GM12865 (cell line): ENCODE results near the gene TTLL11.
"Not testable (repeated sequence)": the region's sequence is repeated elsewhere in the genome, so short reads cannot be mapped to it uniquely, and the experiment has no call there.

Experiments used
- DNase-seq: peaks from one replicate; pipeline ENCODE4 v3.0.0; 2010; ENCODE audit warnings: low read depth
- H3K4me3 ChIP-seq: 2 replicates; pipeline ENCODE4 v1.5.1; 2011; ENCODE audit warnings: mild to moderate bottlenecking, low read depth, low read length, control low read depth
- CTCF ChIP-seq: IDR thresholded peaks from 2 replicates; pipeline ENCODE4 v1.5.1; 2011; ENCODE audit warnings: low read length, control low read depth, low read depth, inconsistent platforms; ENCODE audit not compliant: insufficient read depth; ENCODE audit errors: missing control alignments

Gene TTLL11

GRCh38 chr9:121987314-121987713, 105.8 kb downstream of the TTLL11 start:
- H3K4me3 ChIP-seq: no peak overlapping the region
- TF ChIP-seq CTCF: no peak
- DNase-seq: no peak

- no peak overlapping the region for H3K4me3 ChIP-seq
- no peak for TF ChIP-seq CTCF
- DNase-seq: no peak
Measured at GRCh38 chr9:121985792-121986494, 107.2 kb downstream of the TTLL11 start.

- DNase-seq: no peak
- TF ChIP-seq CTCF: no peak
- H3K4me3 ChIP-seq: no peak overlapping the region
Measured at GRCh38 chr9:121984726-121985402, 108.2 kb downstream of the TTLL11 start.

GRCh38 chr9:121983736-121984135, 109.4 kb downstream of the TTLL11 start:
- DNase-seq: no peak
- H3K4me3 ChIP-seq: no peak overlapping the region
- TF ChIP-seq CTCF: no peak

GRCh38 chr9:121981118-121981883, 111.8 kb downstream of the TTLL11 start:
- no peak for DNase-seq
- TF ChIP-seq CTCF: no peak
- H3K4me3 ChIP-seq: no peak overlapping the region

GRCh38 chr9:121980665-121981064, 112.4 kb downstream of the TTLL11 start:
- not testable (repeated sequence) for DNase-seq, H3K4me3 ChIP-seq

GRCh38 chr9:121979736-121980135, 113.4 kb downstream of the TTLL11 start:
- TF ChIP-seq CTCF: no peak
- DNase-seq: no peak
- H3K4me3 ChIP-seq: no peak overlapping the region
